NCI-H2227 (cell line): Measurements from ENCODE around the gene EXOC3.
"Not testable (repeated sequence)": the region's sequence is repeated elsewhere in the genome, so short reads cannot be mapped to it uniquely, and the experiment has no call there.

Experiments
- DNase-seq: peaks from one replicate; lab custom pipeline; 2025; ENCODE audit not compliant: unreplicated experiment; lab: John Stamatoyannopoulos, UW

EXOC3 gene

DNA sequence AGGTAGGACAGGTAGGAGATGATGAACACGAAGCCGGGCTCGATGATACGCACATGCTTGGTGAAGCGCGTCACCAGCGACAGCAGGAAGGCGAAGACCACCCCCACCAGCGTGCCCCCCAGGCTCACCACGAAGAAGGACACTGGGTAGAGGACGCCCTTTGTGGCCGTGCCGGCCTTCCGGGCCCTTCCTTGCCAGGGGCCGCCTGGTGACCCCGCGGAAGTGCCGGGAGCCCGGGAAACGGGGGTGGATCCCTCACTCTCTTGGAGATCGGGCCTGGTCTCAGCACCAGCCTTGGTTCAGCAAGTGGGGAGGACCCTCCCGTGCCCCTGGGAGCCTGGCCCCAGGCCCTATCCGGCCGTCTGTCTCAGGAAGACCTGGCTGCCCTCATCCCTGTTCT is 41.6 kb downstream of the EXOC3 start:
- DNase-seq, result no peak

DNA sequence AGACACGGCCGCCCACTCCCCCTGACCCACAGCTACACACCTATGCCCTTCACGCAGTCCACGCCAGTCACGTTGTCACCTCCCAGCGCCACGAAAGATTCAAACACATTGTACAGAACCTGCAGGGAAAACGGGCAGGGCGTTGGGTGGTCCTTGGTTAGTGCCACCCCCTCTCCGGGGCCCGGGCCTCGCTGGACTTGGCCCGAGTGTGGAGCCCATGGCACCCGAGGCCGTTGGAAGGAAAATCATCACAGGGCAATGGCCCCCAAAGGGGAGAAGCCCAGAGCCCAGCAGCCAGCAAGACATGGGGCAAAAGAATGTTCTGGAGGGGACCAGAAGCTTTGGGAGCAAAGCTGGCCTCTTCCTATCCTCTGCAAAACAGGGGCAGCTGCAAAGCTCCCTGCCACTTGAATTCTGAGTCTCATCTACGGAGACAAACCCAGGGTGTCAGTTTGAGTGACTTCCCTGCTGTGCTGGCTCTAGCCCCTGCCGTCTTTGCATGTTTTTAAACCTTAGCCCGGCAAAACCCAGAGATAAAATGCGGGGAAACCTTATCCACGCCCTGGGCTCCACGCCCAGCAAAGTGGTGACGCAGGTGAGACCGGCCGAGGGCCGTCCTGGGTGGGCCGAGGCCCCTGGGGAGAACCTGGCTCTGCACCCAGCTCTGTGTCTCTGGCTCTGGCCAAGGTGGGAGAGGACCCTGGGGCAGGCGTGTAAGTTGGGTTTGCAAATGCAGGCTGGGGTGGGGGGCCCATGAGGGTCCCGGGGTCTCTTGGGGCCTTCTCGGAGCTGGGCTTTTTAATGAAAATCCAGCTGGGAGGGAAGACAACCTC is 42.4 kb downstream of the EXOC3 start:
- DNase-seq, result no peak

DNA sequence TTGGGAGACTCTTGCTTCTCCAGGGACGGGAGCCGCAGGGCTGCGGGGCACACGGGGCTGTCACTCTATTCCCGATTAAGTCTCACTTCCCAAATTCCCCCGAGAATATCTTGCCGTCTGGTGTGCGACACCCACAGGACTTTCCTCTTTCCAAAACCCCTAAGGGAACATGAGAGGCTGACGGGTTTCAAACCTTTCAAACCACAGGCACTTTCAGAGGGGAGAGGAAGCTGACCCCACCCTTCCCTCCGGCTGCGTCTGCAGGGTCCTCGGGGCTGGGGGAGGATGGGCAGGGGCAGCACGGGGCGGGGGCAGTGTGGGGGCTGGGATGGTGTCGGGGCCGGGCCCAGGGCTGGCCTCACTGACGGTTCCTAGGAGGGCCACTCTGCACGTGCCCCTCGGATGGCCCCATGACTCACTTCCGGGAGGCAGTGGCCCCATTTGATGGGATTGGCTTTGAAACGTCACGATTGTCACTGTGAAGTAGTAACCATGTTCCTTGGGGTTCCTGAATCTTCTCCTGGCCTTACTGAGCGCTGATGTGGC is 43.0 kb downstream of the EXOC3 start:
- no peak for DNase-seq

DNA sequence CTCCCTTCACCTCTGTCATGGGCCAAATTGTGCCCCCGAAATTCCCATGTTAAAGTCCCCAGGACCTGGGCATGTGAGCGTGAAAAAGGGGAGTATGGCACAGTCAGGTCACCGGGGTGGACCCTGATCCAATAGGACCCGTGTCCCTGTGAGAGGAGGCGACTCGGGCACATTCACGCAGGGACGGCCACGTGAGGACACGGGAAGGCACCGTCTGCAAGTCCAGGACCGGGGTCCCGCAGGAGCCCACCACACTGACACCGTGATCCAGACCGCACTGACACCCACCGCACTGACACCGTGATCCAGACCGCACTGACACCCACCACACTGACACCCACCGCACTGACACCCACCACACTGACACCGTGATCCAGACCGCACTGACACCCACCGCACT is 43.6 kb downstream of the EXOC3 start:
- not testable (repeated sequence) for DNase-seq

DNA sequence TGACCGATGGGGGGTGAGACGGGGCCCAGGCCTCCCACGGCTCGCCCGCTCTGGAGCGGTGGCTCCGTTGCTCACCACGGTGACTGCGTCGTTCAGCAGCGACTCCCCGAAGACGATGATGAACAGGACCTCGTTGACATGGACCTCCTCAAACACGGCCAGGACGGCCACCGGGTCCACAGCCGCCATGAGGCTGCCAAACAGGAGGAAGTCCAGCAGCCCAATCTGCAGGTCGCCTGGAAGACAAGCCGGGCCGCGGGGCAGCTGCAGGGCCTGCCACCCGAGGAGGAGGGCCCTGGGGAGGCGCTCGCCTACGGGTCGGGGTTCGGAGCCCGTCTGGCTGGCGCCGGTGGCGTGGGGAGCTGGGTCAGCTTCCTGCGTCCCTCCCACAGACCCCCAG is 45.3 kb downstream of the EXOC3 start:
- DNase-seq, result no peak

DNA sequence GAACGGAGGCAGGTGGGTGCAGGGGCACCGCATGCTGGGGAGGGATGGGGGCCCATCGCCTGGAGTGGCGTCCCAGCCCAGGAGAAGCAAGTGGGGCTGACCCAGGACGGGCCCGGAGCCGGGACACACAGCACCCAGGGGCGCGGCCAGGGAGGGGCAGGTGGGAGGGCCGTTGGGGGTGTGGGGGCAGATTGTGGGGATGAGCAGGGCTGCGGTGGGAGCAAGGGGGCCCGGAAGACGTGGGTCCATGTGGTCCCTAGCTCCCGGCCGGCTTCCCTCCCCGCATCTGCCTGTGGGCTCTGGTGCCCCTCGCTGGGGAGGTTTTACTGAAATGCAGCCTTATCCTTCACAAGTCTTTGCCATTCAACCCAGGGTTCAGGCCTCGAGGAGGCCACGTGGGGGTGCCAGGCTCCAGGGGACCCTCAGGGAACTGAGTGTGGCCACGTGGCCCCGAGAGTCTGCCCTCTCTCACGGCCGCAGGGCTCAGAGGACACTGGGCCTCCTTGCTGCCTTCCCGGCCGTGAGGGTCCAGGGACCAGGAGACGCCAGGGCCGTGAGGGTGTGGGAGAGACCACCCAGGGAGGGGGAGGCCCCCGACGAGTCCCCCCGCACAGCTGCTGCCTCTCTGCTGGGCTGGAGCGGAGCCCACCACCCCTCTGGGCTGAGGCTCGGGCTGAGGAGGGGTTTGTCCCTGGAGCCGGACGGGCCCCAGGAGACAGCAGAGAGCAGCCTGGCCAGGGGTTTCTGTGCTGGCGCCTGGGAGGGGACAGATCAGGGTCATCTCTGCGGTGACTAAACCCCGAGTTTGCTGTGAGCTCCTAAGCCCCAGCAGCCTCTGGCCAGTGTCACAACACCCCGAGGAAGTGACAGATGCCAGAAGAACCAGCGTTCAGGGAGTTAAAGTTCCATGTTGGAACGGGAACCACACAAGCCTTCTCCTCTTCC is 46.0 kb downstream of the EXOC3 start:
- DNase-seq, result no peak

DNA sequence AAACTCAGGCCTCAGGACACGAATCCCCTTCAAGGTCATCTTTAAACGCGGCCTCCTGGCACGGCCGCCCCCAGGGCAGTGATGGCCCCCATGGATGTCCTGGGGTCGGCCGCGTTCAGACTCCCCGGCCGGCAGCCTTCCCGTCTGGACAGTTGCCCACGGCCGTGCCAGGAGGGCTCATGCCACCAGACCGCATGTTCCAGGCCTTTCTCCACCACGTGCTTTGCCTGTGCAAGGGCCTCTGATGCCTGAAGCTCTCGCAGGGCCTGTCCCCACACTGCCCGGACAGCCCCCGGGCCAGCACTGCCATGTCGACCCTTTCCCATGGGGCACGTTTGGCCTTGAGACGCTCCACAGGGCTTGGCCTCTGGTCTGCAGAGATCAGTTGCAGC is 46.7 kb downstream of the EXOC3 start:
- no peak for DNase-seq

DNA sequence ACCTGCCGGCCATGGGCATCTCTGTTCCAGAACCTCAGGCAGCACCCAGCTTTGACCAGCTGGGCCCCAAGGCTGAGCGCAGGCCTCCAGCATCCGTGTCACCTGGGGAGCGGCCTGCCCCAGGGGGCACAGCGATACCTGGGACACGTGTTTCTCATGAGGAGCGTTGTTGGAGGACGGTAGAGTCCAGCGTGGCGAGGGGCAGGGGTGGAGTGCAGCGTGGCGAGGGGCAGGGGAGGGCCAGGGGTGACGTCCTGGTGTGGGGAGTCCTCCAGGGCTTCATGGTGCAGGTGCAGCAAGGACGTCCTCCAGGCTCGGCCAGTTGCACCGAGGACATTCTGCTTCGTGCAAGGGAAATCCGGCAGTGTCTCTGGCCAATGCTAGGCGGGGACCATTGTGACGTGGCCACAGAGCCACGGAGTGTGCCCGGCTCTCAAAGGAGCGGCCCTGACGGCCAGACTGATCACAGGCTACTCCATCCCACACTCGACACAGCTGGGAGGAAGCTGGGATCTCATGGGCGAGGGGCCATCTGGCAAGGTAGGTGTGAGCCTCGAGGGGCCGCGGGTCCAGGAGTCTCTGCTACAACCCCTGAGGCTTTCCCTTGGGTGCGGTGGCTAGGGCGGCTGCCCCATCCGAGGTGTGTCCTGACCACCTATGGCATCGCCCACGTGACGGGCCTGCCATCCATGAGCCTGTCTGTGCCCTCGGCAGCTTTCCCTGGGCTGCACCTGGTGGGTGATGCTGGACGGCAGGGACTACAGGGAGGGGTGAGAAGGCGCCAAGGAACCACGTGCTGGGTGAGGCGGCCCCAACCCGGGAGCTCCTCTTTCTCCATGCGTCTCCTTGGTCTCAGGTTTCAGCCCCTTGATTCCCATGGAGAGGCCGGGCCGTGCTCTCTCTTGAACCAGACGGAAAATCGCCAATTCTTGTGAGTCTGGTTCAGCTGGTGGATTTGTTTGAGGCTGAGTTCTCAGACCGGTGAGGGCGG is 47.4 kb downstream of the EXOC3 start:
- no peak for DNase-seq

DNA sequence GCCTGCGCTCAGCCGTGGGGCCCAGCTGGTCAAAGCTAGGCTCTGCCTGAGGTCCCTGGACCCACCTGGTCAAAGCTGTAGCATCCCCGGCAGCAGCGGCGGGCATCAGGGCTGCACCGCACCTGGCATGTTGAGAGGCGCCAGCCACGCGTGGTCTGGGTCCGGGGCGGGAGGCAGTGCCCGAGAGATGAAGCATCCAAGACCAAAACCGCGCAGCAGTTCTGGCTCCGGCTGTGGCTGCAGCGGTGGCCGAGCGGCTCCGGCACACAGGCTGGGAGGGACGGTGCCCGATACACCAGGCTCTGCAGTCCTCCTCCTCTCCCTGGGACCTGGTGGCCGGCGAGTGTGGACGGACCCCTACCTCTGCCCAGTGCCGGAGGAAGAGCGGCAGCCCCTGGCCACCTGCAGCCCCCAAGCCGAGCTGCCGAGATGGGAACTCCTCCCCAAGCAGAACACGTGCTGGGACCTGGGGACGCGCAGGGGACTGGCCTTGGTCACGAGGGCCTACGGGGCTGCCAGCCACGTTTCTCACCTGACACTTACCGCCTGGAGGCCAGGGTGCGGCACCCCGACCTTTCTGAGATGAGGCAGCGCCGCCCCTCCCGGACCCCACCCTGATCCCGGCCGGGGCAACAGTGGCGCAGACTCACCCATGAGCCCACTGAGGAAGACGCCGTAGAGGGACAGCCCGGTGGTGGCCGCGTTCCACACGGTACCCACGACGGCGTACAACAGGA is 48.3 kb downstream of the EXOC3 start:
- DNase-seq, result no peak

DNA sequence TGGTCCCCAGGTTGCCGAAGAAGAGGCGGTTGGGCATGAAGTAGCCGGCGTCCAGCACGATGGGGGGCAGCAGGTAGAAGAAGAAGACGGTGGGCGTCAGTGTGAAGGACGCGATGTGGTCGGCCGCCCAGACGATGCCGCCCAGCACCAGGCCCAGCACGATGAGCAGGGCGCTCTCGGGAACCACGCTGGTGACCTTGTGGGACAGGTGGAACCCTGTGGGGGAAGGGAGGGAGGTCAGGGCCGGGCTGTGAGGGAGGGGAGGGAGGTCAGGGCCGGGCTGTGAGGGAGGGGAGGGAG is 48.8 kb downstream of the EXOC3 start:
- no peak for DNase-seq

DNA sequence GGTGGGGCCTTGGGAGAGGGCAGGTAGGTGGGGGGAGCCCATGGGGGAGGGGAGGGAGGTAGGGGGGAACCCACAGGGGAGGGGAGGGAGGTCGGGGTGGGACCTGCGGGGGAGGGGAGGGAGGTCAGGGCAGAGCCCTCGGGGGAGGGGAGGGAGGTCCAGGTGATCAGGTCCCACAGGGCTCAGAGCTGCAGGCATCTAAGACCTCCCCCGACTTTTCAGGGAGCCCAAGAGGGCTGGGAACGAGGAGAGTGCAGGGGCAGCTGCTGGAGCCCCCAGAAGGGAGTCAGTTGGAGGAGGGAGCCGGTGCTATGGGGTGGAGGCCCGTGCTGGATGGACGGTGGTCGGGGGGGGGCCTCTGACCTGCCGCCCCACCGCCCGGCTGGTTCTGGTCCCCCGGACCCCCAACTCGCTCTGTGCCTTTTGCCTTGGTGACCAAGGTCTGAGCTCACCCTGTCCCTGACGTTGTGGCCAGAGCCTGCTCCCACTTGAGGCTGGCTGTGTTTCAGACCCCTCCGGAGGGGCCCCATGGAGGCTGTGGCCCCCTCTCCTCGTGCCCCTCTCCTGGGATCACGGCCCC is 49.4 kb downstream of the EXOC3 start:
- DNase-seq, result no peak

DNA sequence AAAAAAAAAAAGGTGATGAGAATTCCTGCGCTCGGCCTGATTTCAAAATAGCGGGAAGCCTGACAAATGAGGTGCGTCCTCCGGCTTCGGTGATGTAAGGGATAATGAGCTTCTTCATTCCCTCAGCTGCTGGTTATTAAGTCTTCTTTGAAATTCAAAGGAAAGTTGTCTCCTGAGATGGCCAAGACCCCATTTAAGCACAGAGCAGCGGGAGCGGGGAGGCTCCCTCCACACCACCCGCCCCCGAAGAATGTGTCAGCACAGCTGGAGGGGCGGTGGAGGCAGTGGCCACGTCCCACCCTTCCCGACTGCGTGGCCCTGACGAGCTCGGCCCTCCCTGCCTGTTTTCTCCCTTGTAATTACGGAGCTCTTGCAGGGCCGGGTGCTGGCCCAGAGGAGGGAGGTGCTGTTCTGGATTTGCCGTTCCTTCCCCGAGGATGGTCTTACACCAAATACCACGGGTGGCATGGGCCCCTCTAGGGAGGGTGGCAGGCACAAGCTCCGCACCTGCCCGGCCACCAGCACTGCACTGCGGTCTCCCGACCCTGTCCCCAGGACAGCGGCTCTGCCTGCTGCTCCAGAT is 50.2 kb downstream of the EXOC3 start:
- DNase-seq, result peak; percentile 78

DNA sequence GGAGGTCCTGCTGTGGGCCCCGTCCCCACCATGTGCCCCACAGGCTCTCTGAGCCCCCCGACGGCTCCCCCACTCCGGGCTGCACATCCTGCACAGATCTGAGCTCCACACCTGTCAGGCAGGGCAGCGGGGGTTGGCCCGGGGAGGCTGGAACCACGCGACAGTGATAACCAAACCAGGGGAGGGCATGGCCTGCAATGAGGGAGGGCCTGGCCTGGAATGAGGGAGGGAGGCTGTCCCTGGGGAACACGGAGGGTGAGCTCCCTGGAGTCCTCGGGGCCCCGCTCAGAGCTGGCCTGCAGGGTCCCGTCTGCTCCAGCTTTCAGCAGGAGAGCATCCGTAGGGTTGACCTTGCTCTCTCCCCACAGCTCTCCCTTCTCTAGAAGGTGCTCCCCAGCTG is 50.8 kb downstream of the EXOC3 start:
- DNase-seq, result no peak

DNA sequence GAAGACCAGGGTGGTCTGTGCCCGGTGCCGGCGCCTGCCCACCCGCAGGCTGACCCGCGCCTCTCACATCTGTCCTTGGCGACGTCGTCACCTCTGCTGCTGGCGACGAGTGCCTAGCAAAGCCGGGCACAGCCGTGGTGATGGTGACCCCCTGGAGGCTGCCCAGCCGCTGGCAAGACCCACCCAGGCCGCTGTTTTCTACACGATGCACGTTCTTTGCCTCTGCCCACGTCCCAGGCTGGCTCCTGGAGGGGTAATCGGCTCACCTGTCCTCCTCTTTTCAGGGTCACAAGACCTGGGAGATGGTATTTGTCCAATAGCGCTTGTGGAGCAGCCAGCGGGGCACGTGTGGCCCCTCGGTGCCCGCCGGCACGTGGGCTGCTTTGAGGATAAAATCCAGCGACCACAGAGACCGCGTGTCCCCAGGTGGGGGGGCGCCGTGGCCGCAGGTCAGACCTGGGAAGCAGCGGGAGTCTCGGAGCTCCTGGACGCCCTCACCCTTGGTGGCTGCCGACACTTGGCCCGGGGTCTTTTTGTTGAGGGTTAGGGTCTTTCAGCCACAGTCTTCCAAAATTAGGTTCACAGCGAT is 51.8 kb downstream of the EXOC3 start:
- no peak for DNase-seq

DNA sequence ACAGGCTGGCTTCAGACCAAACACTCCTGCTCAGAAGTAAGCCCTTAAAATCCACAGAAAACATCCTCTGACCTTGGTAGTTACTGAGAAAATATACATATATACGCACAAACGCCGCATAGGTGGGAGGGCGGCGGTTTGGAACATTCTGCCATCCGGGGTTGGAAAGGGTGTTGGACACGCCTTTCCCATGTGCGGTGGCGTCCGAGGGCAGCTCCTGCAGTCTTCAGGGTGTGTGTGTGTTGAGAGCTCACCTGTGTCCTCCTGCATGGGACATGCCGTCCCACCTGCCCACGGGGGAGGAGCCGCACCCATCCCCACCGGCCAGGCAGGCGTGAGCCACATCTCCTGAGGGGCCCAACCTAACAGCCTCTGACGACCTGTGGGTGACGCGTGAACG is 53.1 kb downstream of the EXOC3 start:
- no peak for DNase-seq

DNA sequence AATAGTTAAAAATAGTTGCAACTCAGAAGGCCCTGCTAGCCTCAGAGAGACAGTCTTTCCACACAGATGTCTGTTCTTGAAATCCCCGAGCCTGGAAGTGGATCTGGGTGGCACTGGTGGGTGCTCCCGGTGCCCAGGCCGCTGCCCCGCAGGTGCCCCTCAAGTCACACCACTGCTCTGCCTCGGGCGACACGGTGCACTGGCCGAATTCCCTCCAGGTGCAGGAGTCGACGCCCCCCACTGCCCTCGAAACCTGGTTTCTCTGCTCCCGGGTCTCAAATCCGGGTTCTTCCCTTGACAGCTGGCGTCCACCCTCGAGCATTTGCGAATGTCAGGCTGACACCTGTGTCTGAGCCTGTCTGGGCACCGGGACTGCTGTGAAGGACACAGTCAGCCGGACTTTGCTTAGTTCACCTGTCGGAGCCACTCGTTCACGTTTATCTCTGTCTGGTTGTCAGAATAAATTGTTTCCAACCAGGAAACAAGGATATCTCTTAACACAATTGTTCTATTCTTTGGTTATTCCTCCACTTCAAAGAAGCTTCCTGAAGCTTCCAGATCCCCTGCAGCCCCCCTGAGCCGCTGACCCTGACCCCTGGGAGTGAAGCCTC is 54.2 kb downstream of the EXOC3 start:
- no peak for DNase-seq

DNA sequence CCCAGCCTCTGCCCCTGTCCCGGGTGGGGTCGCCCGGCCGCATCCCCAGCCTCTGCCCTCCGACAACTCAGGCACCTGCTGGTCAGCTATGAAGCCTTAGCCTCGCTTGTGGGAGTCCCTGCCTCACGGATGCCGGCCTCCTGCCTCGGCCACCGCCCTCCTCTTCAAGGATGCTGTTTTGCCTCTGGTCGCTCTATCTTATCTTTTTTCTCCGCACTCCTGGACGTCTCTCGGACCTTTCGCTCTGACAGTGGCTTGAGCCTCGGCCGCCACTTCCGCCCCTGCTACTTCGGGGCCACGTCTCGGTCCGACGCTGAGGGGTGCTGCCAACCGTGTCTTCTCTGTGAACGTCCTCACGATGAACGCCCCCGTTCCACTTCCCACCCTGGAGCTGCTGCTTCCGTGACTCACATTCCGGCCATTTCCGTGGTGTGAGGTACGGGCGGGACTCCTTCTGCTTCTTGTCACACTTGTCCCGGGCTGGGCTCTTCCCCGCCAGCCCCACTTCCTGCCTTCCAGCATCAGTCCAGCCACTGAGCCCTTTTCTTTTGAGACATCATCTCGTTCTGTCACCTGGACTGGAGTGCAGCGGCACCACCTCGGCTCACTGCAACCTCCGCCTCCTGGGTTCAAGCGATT is 55.0 kb downstream of the EXOC3 start:
- no peak for DNase-seq
